Stimulated activated CD8-positive, alpha-beta memory T cell treated with anti-CD3 and anti-CD28 coated beads, Interleukin-15, amount 100 ng/mL, for 4 hours (primary cell): Measurements from ENCODE around the gene RNF183.
"Not testable (repeated sequence)": the region's sequence is repeated elsewhere in the genome, so short reads cannot be mapped to it uniquely, and the experiment has no call there.

Source experiments
- DNase-seq, 2 donors: peaks; one replicate each; pipeline ENCODE4 v3.0.0-alpha.2; 2020; ENCODE audit warnings: low read depth in 2 of 2

The RNF183 gene

GRCh38 chr9:113316030-113316429, 12.9 kb upstream of the RNF183 start:
- no peak for DNase-seq

- DNase-seq: no peak
Observed at GRCh38 chr9:113315231-113315630, 12.1 kb upstream of the RNF183 start.

- no peak for DNase-seq
Observed at GRCh38 chr9:113313261-113313660, 10.1 kb upstream of the RNF183 start.

- no peak for DNase-seq
Observed at GRCh38 chr9:113311961-113312360, 8.8 kb upstream of the RNF183 start.

- DNase-seq: no peak
Observed at GRCh38 chr9:113310538-113310937, 7.4 kb upstream of the RNF183 start.

GRCh38 chr9:113309204-113309813, 6.1 kb upstream of the RNF183 start:
- no peak for DNase-seq

GRCh38 chr9:113307396-113307975, 4.3 kb upstream of the RNF183 start:
- DNase-seq: no peak

GRCh38 chr9:113306566-113306965, 3.4 kb upstream of the RNF183 start:
- no peak for DNase-seq

- no peak for DNase-seq
Observed at GRCh38 chr9:113301548-113301947, 1.6 kb downstream of the RNF183 start.

- DNase-seq: no peak
Observed at GRCh38 chr9:113299800-113300292, 3.3 kb downstream of the RNF183 start.

GRCh38 chr9:113298924-113299770, 4.0 kb downstream of the RNF183 start:
- no peak for DNase-seq

GRCh38 chr9:113298311-113298710, 4.9 kb downstream of the RNF183 start:
- no peak for DNase-seq

GRCh38 chr9:113296796-113297558, 6.2 kb downstream of the RNF183 start:
- no peak for DNase-seq

GRCh38 chr9:113296247-113296646, 6.9 kb downstream of the RNF183 start:
- not testable (repeated sequence) for DNase-seq

- DNase-seq: no peak
Observed at GRCh38 chr9:113293285-113293878, 9.8 kb downstream of the RNF183 start.

GRCh38 chr9:113290052-113290607, 13.0 kb downstream of the RNF183 start:
- no peak for DNase-seq

GRCh38 chr9:113289091-113289490, 14.1 kb downstream of the RNF183 start:
- DNase-seq: no peak

- DNase-seq: no peak
Observed at GRCh38 chr9:113281356-113281755, 21.8 kb downstream of the RNF183 start.

- no peak for DNase-seq
Observed at GRCh38 chr9:113278840-113279239, 24.3 kb downstream of the RNF183 start.

GRCh38 chr9:113275157-113276131, 27.7 kb downstream of the RNF183 start, which contains the start of the genes CDC26 and PRPF4:
Gene CDC26, minus strand, starts transcription at chr9:113275572. Its CDS starts 3,065 bp downstream, at chr9:113272507.
Gene PRPF4, plus strand, starts transcription at chr9:113275658. Its CDS starts 86 bp downstream, at chr9:113275744.
- peak; percentile 91 to 93 for DNase-seq
